ENCODE results near the gene CFAP206. TPM values are rescaled to one million over a fixed set of nuclear protein-coding genes. Genes with fewer than 3 reads are reported as not detected.
"Not testable (repeated sequence)": the region's sequence is repeated elsewhere in the genome, so short reads cannot be mapped to it uniquely, and the experiment has no call there.

The CFAP206 gene
- total RNA-seq, 1 donor from 2014 or later: 0.40 TPM

DNA sequence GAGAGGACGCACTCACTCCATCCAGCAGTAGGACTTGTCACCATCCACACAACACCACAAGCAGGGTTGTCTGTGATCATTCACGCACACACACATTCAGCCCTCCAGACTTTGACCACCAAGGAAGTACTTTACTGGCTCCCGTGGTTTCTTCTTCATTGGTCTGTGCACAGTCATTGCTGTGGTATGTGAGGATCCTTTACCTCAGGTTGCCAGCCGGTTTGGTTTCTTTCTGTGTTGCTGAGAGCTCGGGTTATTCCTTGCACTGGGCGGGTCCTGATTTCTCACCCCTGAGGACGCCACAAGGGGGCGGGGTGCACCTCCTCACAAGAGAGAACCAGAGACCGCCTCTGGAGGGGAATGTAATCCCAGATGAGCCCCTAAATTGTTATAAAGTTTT, 76.2 kb downstream of the CFAP206 start:
- TF ChIP-seq, protein P1, sequence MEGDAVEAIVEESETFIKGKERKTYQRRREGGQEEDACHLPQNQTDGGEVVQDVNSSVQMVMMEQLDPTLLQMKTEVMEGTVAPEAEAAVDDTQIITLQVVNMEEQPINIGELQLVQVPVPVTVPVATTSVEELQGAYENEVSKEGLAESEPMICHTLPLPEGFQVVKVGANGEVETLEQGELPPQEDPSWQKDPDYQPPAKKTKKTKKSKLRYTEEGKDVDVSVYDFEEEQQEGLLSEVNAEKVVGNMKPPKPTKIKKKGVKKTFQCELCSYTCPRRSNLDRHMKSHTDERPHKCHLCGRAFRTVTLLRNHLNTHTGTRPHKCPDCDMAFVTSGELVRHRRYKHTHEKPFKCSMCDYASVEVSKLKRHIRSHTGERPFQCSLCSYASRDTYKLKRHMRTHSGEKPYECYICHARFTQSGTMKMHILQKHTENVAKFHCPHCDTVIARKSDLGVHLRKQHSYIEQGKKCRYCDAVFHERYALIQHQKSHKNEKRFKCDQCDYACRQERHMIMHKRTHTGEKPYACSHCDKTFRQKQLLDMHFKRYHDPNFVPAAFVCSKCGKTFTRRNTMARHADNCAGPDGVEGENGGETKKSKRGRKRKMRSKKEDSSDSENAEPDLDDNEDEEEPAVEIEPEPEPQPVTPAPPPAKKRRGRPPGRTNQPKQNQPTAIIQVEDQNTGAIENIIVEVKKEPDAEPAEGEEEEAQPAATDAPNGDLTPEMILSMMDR (conservative IDR thresholded peaks at IDR 0.05; ENCODE audit: low read depth, low read length): peak; percentile 30
- H3K4me3 ChIP-seq (ENCODE audit: low read depth, low read length): no peak overlapping the region
- DNase-seq (ENCODE audit: low read depth): peak; percentile 61

DNA sequence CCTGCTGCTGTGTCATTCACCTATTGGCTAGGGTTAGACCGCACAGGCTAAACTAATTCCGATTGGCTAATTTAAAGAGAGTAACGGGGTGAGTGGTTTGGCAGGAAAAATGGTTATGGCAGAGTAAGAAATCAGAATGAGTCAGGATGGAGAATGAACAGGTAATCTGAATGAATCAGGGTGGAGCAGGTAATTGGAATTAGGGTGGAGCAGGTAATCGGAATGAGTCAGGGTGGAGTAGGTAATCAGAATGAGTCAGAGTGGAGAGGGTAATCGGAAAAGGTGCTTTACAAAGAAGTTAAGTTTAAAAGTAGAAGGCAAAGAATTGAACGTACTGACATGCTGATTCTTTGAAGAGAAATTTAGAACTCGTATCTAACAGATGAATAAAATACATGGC, 76.7 kb downstream of the CFAP206 start:
- no peak overlapping the region for H3K4me3 ChIP-seq (ENCODE audit: low read depth, low read length)
- DNase-seq (ENCODE audit: low read depth): no peak
- TF ChIP-seq, protein P1 (conservative IDR thresholded peaks at IDR 0.05; ENCODE audit: low read depth, low read length): no peak

DNA sequence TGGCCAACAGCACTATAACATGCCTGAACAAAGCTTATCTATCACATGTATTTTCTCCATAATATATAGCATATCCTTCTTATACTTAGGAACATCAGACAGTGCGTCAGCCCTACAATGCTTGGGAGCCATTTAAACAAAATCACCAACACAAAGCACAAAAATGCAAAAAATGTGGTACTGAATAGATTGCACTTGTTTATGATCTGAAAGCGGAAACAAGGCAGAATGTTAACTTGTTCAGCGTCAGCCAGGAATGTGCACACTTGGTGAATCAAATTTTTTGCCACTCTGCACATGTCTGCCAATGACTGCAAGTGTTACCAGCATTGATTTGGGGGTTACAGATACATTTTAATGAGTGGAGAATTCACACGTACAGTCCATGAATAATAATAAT, 79.8 kb downstream of the CFAP206 start:
- TF ChIP-seq, protein P1 (conservative IDR thresholded peaks at IDR 0.05; ENCODE audit: low read depth, low read length): no peak
- DNase-seq (ENCODE audit: low read depth): no peak
- H3K4me3 ChIP-seq (ENCODE audit: low read depth, low read length): no peak overlapping the region

DNA sequence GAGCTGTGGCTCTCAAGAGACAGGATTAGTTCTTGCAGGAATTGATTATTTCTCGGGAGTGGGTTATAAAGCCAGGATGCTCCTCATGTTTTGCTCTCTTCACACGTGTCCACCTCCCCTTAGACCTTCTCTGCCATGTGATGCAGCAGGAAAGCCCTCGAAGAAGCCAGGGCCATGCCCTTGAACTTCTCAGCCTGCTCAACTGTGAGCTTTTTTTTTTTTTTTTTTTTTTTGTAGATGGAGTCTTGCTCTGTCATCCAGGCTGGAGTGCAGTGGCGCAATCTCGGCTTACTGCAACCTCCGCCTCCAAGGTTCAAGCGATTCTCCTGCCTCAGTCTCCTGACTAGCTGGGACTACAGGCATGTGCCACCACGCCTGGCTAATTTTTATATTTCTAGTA, 81.6 kb downstream of the CFAP206 start:
- DNase-seq (ENCODE audit: low read depth); H3K4me3 ChIP-seq (ENCODE audit: low read depth, low read length): not testable (repeated sequence)

DNA sequence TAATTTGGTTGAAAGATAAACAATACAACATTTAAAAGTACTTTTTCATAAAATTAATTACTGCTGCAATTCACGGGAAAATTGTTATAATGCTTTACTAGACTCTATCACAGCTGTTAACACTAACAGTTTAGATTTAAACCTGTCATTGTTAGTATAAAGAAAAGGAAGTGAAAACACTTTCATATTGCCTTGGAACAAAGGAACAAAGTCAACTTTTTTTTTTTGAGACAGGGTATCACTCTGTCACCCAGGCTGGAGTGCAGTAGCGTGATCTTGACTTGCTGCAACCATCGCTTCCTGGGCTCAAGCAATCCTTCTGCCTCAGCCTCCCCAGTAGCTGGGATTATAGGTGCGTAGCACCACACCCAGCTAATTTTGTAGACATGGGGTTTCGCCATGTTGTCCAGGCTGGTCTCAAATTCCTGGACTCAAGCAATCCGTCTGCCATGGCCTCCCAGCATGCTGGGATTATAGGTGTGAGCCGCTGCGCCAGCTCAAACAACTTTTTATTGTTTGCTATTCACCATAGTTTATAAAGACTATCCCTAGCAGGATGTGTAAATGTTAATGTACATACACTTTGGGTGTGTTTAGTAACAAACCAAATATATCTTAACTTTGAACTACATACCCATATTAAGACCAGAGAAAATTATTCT, 87.1 kb downstream of the CFAP206 start:
- TF ChIP-seq, protein P1 (conservative IDR thresholded peaks at IDR 0.05; ENCODE audit: low read depth, low read length): no peak
- DNase-seq (ENCODE audit: low read depth): no peak
- H3K4me3 ChIP-seq (ENCODE audit: low read depth, low read length): no peak overlapping the region

DNA sequence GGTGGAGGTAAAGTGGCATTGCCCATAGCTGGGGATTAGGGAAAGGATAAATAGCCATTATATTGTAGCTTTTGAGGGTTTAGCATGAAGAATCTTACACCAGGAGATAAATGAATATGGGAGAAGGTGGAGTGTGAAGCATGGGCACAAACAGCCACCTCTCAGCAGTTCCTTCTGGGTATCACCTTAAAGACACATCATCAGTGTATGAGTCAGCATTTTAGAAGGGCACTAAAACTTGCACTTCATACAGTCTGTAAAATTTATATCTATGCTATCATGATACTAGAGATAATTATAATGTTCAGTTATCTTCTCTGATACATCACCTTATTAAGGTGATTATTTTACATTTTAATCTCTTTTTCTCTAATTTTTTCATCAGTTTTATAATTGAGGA, 90.3 kb downstream of the CFAP206 start:
- DNase-seq (ENCODE audit: low read depth): no peak
- no peak overlapping the region for H3K4me3 ChIP-seq (ENCODE audit: low read depth, low read length)
- TF ChIP-seq, protein P1 (conservative IDR thresholded peaks at IDR 0.05; ENCODE audit: low read depth, low read length): no peak

DNA sequence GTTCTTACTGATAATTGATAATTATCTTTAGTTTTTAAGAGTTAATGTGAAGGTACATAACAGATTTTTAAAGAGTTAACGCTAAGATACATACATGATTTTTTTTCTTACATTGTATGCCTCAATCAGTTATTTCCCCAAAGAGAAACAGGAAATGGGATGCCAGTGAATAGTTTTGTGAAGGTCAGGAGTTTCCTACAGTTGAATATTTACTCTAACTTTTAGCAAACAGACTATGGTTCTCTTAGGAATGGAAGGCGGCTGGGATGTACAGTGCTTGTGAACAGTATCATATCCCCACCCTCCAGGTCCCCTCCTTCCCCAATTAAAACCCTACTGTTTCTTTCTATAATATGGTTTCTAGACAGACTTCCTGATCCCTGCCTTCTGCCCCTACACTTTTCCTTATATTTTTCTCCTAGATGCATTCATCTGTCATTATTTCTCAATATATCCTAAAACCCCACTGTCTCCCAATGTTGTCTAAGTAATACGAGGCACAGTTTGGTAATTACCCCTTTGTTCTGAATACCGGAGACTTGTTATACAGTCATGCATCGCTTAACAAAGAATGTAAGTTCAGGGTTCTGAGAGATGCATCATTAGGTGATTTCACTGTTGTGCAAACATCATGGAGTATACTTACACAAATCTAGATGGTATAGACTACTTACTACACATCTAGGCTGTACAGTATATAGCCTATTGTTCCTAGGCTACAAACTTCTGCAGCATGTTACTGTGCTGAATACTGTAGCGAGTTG, 94.2 kb downstream of the CFAP206 start:
- H3K4me3 ChIP-seq (ENCODE audit: low read depth, low read length): no peak overlapping the region
- TF ChIP-seq, protein P1 (conservative IDR thresholded peaks at IDR 0.05; ENCODE audit: low read depth, low read length): no peak
- DNase-seq (ENCODE audit: low read depth): no peak
